GM18951 (cell line): ENCODE measurements around the gene CD58.

Experiments used
- POLR2A ChIP-seq: IDR thresholded peaks from 4 replicates; pipeline ENCODE4 v1.6.1; 2011; ENCODE audit warnings: mild to moderate bottlenecking; ENCODE audit not compliant: insufficient read length, insufficient read depth; ENCODE audit errors: extremely low read depth
- in situ Hi-C: fragments of 300-500 bp; cut with MboI; formaldehyde crosslinking; loops from one replicate; pipeline ENCODE4 v1.12.0; 2022; ENCODE audit warnings: low sequenced_read_pairs, mixed read lengths, inconsistent platforms; ENCODE audit not compliant: unreplicated experiment

The CD58 gene

GRCh38 chr1:116474921-116475849 lies 95.6 kb downstream of the CD58 start:
- in situ Hi-C loops = no loop called here
- TF ChIP-seq POLR2A = no peak

DNA sequence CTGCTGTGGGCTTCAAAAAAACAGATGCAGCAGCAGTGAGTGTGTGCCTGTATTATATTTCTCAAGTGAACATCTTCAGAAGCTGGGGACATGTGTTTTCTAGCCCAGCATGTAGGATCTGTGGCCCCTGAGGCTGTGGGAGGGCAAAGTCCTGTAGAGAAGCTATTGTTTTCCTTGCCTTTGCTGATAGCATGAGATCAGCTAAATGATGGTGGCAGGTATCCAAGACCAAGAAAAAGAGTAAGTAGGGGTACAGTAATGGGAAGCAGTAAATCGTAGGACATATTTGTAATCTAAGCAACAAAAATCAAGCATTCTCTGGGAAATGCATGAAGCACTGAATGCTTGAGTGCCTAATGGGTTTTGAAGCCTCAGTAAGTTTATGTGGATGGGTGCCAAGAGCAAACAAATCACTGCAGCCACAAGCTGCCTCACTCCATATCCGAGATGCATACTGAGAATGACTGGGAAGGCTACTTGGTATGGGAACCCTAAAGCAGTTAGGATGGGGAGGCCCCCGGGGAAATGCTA lies 98.3 kb downstream of the CD58 start:
- in situ Hi-C loops = no loop called here
- TF ChIP-seq POLR2A = no peak

GRCh38 chr1:116471241-116471640 lies 99.6 kb downstream of the CD58 start:
- TF ChIP-seq POLR2A = no peak
- in situ Hi-C loops = no loop called here

DNA sequence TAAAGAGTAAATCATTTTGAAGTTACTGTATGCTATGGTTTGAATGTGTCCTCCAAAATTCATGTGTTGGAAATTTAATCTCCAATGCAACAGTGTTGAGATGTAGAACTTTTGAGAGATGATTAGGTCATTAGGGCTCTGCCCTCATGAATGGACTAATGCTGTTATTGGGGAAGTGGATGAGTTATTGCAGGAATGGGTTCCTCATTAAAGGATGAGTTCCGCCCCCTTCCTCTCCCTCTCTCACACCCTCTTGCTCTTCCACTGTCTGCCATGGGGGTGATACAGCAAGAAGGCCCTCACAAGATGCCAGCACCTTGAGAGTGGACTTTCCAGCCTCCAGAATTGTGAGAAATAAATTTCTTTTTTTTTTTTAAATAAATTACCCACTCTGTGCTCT lies 100.2 kb downstream of the CD58 start:
- in situ Hi-C loops = no loop called here
- no peak for TF ChIP-seq POLR2A

- TF ChIP-seq POLR2A = no peak
- in situ Hi-C loops = no loop called here
Observed at GRCh38 chr1:116466810-116467557, 103.8 kb downstream of the CD58 start.

DNA sequence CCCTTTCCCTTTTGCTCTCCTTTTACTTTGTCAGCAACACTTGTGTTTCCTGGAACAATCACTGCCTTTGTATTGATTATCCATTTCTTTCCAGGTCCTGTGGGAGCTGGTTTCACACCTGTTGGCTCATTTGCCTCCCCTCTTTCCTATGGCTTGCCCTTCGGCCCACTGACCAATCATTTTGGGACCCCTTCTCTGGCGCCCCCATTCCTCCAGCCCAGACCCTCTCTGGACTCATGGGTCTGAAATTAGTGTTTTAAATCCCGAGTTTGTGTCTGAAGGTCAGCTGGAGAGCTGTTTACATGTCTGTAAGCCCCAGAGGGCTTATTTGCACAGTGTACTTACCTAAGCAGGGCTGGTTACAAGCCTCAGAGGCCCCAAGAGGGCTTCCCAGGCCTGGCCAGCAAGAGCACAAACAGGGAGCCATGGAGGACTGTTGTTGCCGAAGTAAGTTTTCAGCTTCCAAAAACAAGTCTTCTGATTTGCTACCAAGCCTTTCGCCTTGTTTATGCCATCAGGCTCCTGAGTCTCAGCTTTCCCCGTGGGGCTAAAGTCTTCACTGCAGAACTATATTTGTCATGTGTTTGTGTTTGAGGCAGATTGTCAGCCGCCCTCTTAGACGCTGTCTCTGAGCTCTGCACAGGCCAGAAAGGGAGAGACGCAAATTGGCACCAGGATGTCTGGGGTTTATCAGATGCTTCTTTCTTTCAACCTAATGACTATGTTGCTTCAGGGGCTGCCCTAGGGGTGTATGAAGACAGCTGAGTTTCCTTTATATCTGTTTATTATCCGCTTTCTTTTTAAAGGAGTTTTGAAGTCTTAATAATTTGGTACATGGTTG lies 104.8 kb downstream of the CD58 start:
- TF ChIP-seq POLR2A = no peak
- in situ Hi-C loops = no loop called here

GRCh38 chr1:116465477-116465844 lies 105.4 kb downstream of the CD58 start:
- in situ Hi-C loops = no loop called here
- no peak for TF ChIP-seq POLR2A
